Gastroesophageal sphincter (tissue), 4 donors: ENCODE results near the gene SHANK3. TPM values are rescaled to one million over a fixed set of nuclear protein-coding genes. Genes with fewer than 3 reads are reported as not detected.

ENCODE experiments used
- ATAC-seq: fragments of 150-250 bp; one replicate; pipeline ENCODE4 v1.9.1; 2016; ENCODE audit warnings: mild to moderate bottlenecking, moderate library complexity
- H3K27ac ChIP-seq, 4 donors: fragments of 200-600 bp; sonication (generic) in 3 of 4; 1 replicate in 3 of 4; 2 replicates in 1 of 4; pipeline ENCODE4 v1.5.1; 2016 to 2019
- H3K27me3 ChIP-seq: fragments of 200-600 bp; sonication (generic); one replicate; pipeline ENCODE4 v1.5.1; 2019
- H3K36me3 ChIP-seq, 2 donors: fragments of 200-600 bp; sonication (generic); one replicate each; pipeline ENCODE4 v1.5.1; 2019; ENCODE audit warnings: control low read depth in 1 of 2
- H3K4me1 ChIP-seq, 3 donors: fragments of 200-600 bp; sonication (generic); 1 replicate in 2 of 3; 2 replicates in 1 of 3; pipeline ENCODE4 v1.5.1; 2016 to 2019; ENCODE audit warnings: control low read depth in 2 of 3
- H3K4me3 ChIP-seq, 2 donors: fragments of 200-600 bp; sonication (generic); one replicate each; pipeline ENCODE4 v1.5.1; 2019; ENCODE audit warnings: mild to moderate bottlenecking in 1 of 2, moderate library complexity in 1 of 2
- H3K9me3 ChIP-seq, 3 donors: fragments of 200-600 bp; sonication (generic); one replicate each; pipeline ENCODE4 v1.5.1; 2017 to 2019; ENCODE audit warnings: control low read depth in 2 of 3
- EP300 ChIP-seq: sonication (generic); formaldehyde crosslinking; IDR thresholded peaks from one replicate; pipeline ENCODE4 v1.6.1; 2017; ENCODE audit warnings: antibody characterized with exemption, mild to moderate bottlenecking
- POLR2A ChIP-seq, 2 donors: fragments of 450-650 bp; IDR thresholded peaks; one replicate each; pipeline ENCODE4 v1.6.1; 2017; ENCODE audit warnings: antibody characterized with exemption in 2 of 2, mild to moderate bottlenecking in 2 of 2, moderate library complexity in 1 of 2
- POLR2AphosphoS5 ChIP-seq: sonication (generic); formaldehyde crosslinking; IDR thresholded peaks from one replicate; pipeline ENCODE4 v1.6.1; 2017; ENCODE audit warnings: antibody characterized with exemption
- WGBS, 2 donors: methylation state at CpG; one replicate each; pipeline ENCODE4 v1.1.5; 2018; ENCODE audit warnings: low coverage in 1 of 2; 5-methylcytosine and 5-hydroxymethylcytosine counted together
- total RNA-seq, 4 donors: library from RNA; depleted of rRNA; stranded (reverse); fragments of >200 nt; gene quantifications; one replicate each; pipeline ENCODE4 v1.1.0, GENCODE V29; 2016
- TF ChIP-seq, protein P1 (sequence below), 4 experiments: fragments of 200-600 bp in 2 of 4; fragments of 450-650 bp in 2 of 4; sonication (generic) in 1 of 4; IDR thresholded peaks; one replicate each; pipeline ENCODE4 v1.5.1; 2017 to 2019; ENCODE audit warnings: antibody characterized with exemption in 4 of 4, mild to moderate bottlenecking in 2 of 4, moderate library complexity in 2 of 4

The SHANK3 gene
- total RNA-seq, 4 donors from 2014 or later: 5.9 to 20.5 (median 13.0) TPM

DNA sequence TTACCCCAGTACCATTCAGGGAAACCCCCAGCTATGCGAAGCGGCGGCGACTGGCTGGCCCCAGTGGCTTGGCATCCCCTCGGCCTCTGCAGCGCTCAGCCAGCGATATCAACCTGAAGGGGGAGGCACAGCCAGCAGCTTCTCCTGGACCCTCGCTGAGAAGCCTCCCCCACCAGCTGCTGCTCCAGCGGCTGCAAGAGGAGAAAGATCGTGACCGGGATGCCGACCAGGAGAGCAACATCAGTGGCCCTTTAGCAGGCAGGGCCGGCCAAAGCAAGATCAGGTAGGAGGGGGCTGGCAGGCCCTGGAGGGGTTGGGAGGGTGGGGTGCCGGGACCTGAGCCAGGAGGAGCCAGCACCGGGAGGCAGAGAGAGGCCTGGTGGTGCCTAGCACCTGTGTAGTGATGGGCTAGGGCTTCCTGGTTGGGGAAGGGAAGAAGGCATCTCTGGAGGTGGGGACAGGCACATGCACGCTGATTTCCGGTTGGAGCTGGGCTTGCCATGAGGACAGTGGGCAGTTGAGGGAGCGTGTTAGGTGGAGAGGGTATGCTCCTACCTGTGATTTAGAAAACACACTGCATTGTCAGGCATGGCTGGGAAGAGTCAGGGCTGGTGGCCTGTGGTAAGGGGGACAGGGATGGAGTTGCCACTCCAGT, 22.3 kb downstream of the SHANK3 start:
- Histone ChIP-seq H3K9me3 (peaks cover 0 to 7% (median 0%) of the 10 kb centered on the region in 3 donors), H3K27ac (no peak overlapping the region), H3K4me3 (no peak overlapping the region), H3K27me3 (peaks cover 33% of the 10 kb centered on the region), H3K4me1 (peaks cover 0 to 30% (median 12%) of the 10 kb centered on the region in 3 donors), H3K36me3 (peaks cover 0 to 7% of the 10 kb centered on the region in 2 donors)
- ATAC-seq: no peak
- WGBS, 2 donors: 85% methylated on average over 9 of the region's 18 CpGs; no CpG with 5 or more reads in 1 of the 2 donors
- TF ChIP-seq, protein P1, sequence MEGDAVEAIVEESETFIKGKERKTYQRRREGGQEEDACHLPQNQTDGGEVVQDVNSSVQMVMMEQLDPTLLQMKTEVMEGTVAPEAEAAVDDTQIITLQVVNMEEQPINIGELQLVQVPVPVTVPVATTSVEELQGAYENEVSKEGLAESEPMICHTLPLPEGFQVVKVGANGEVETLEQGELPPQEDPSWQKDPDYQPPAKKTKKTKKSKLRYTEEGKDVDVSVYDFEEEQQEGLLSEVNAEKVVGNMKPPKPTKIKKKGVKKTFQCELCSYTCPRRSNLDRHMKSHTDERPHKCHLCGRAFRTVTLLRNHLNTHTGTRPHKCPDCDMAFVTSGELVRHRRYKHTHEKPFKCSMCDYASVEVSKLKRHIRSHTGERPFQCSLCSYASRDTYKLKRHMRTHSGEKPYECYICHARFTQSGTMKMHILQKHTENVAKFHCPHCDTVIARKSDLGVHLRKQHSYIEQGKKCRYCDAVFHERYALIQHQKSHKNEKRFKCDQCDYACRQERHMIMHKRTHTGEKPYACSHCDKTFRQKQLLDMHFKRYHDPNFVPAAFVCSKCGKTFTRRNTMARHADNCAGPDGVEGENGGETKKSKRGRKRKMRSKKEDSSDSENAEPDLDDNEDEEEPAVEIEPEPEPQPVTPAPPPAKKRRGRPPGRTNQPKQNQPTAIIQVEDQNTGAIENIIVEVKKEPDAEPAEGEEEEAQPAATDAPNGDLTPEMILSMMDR (IDR thresholded peaks at IDR 0.05): no peak
- TF ChIP-seq POLR2A (IDR thresholded peaks at IDR 0.05): no peak
- TF ChIP-seq EP300: no peak
- no peak for TF ChIP-seq POLR2AphosphoS5

DNA sequence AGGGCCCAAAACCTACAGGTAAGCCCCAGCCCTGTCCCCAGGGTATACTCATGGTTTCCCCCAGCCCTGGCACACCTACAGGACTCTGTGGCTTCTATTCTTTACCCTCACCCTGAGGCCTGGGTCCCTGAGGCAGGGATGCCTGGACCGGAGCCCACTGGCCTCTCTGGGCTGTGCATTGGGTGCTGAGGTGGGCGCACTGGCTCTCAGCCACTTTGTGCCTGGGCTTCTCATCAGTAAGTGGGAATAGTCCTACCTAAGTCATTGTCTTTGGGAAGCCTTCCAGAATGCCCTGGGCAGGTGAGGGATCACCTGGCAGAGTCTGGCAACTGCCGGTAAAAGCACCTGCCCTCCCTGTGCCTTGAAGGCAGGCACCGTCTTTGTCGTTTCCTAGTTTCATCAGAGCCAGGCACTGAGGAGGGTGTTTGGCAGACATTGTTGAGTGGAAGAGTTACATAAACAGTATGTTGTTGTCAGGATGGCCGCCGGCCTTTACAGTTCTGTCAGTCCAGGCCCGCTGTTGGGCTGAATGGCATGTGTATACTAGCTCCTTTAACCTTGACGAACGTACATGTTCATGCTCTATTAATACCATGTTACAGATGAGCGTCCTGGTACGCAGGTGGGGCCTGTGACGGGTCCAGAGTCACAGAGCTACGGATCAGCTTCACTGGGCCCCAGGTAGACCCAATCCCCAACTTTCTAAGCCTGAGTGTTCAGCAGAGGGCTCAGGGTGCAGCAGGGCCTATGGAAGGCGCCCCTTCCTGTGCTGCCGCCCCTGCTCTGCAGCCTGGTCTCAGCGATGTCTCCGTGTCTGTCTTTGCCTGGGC, 23.0 kb downstream of the SHANK3 start:
- Histone ChIP-seq H3K36me3 (peaks cover 0 to 7% of the 10 kb centered on the region in 2 donors), H3K4me1 (peaks cover 0 to 32% (median 12%) of the 10 kb centered on the region in 3 donors), H3K27me3 (peaks cover 33% of the 10 kb centered on the region), H3K4me3 (no peak overlapping the region), H3K27ac (no peak overlapping the region), H3K9me3 (peaks cover 0 to 7% (median 0%) of the 10 kb centered on the region in 3 donors)
- ATAC-seq: no peak
- WGBS, 2 donors: 88 to 100% methylated on average over 2 to 5 of the region's 18 CpGs
- TF ChIP-seq POLR2A (IDR thresholded peaks at IDR 0.05) (no peak), EP300 (no peak), POLR2AphosphoS5 (no peak)
- TF ChIP-seq, protein P1 (IDR thresholded peaks at IDR 0.05): no peak

DNA sequence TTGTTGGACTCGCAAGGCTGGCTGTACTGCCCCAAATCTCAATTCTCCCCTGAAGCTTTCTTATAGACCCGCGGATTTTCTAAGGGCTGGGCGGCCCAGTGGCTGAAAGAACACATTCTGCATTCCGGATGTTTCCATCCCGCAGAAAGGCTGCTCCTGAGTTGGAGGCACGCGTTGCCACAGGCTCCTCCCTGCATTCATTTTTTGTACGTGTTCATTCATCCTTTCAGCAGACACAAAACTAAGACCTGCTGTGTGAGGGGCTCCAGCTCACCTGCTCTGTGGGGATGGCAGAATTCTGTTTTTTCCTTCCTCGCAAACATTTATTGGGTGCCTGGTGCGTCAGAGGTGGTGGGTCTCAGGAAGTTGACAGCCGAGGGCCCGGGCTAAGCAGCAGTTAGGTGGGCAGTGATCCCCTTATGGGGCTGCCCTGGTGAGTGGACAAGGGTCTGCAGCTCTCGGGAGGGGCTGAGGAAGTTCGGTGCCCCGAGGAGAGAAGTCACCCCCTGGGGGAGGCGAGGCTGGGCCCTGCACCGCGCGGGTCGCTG, 23.7 kb downstream of the SHANK3 start:
- ATAC-seq: peak; percentile 28
- Histone ChIP-seq H3K36me3 (peaks cover 0 to 7% of the 10 kb centered on the region in 2 donors), H3K4me3 (peak overlapping the region in 1 of 2 donors; percentile 61), H3K9me3 (peaks cover 0 to 7% (median 0%) of the 10 kb centered on the region in 3 donors), H3K27me3 (peaks cover 33% of the 10 kb centered on the region), H3K4me1 (peaks cover 0 to 32% (median 12%) of the 10 kb centered on the region in 3 donors), H3K27ac (no peak overlapping the region)
- WGBS, 2 donors: 69 to 75% methylated on average over 9 of the region's 21 CpGs
- TF ChIP-seq, protein P1 (IDR thresholded peaks at IDR 0.05): no peak
- TF ChIP-seq EP300 (no peak), POLR2AphosphoS5 (no peak), POLR2A (IDR thresholded peaks at IDR 0.05) (no peak)

DNA sequence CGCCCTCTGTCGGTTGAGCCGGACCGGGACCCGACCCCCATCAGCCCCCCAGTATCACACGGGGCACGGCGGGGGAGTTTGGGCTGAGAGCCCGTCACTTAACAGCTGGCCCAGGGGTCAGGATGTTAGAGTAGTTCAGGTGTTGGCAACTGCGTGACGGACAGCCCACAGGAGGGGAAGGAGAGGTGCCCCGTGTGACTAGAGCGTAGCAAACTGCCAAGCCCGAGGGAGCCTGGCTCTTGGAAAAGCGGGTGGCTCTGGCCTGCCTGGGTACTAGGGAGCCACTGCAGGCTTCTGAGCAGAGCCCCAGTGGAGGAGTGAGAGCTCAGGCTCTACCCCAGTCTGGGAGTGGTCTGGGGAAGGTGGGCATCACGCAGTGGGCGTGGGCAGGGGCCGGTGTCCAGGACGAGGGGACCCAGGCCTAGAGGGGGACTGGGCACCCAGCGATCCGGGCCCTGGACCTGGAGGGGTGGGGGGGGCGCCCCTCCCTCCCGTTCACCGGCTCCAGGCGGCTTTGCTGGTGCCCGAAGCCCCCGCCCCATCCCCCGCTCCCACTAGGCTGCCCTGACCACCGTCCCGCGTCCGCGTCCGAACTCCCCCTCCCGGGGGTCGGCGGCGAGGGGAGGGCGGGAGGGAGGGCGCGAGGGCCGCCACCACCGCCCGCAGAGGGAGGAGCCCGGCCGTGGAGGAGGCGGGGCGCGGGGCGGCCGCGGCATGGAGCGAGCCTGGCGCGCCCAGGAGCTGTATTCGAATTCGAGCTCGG, 24.4 kb downstream of the SHANK3 start:
- peaks cover 31% of the 10 kb centered on the region for H3K27me3 ChIP-seq

More for the DNA sequence above, 24.4 kb downstream of the SHANK3 start:
- WGBS, 2 donors: no CpG with 5 or more reads among the region's 58 CpGs
- ATAC-seq: peak; percentile 64
- Histone ChIP-seq H3K4me3 (peak overlapping the region; percentile 19 to 61), H3K36me3 (peaks cover 0 to 14% of the 10 kb centered on the region in 2 donors), H3K9me3 (peaks cover 0 to 4% (median 0%) of the 10 kb centered on the region in 3 donors), H3K4me1 (peaks cover 0 to 32% (median 12%) of the 10 kb centered on the region in 3 donors), H3K27ac (peak overlapping the region in 2 of 4 donors; percentile 12 to 38)
- TF ChIP-seq POLR2AphosphoS5: no peak
- TF ChIP-seq, protein P1 (IDR thresholded peaks at IDR 0.05): peak in 3 of 4 experiments; percentile 8 to 54 (median 41)
